Measurements from ENCODE around the gene PSG2. TPM values are rescaled to one million over a fixed set of nuclear protein-coding genes. Genes with fewer than 3 reads are reported as not detected.
"Not testable (repeated sequence)": the region's sequence is repeated elsewhere in the genome, so short reads cannot be mapped to it uniquely, and the experiment has no call there.

PSG2 gene
- polyA plus RNA-seq, 6 donors from 2014 or later = not detected

GRCh38 chr19:43058440-43058839 lies 24.1 kb downstream of the PSG2 start:
- H3K27me3 Mint-ChIP-seq = peaks cover 11 to 22% (median 13%) of the 10 kb centered on the region in 3 donors
- not testable (repeated sequence) for H3K36me3 Mint-ChIP-seq; H3K4me3 Mint-ChIP-seq; DNase-seq; H3K4me1 Mint-ChIP-seq; H3K27ac Mint-ChIP-seq; ATAC-seq (ENCODE audit: low read depth in 2 of 2)
- peaks cover 4 to 47% (median 32%) of the 10 kb centered on the region in 7 donors for H3K9me3 Mint-ChIP-seq

GRCh38 chr19:43047966-43048365 lies 34.5 kb downstream of the PSG2 start:
- peaks cover 7 to 11% (median 9%) of the 10 kb centered on the region in 3 donors for H3K27me3 Mint-ChIP-seq
- not testable (repeated sequence) for H3K27ac Mint-ChIP-seq; DNase-seq; H3K36me3 Mint-ChIP-seq; H3K4me1 Mint-ChIP-seq; H3K9me3 Mint-ChIP-seq; H3K4me3 Mint-ChIP-seq; ATAC-seq (ENCODE audit: low read depth in 2 of 2)

- not testable (repeated sequence) for DNase-seq; H3K4me1 Mint-ChIP-seq; H3K4me3 Mint-ChIP-seq; H3K36me3 Mint-ChIP-seq; H3K9me3 Mint-ChIP-seq; H3K27ac Mint-ChIP-seq; ATAC-seq (ENCODE audit: low read depth in 2 of 2)
- peaks cover 7 to 17% (median 9%) of the 10 kb centered on the region in 3 donors for H3K27me3 Mint-ChIP-seq
These were observed 35.9 kb downstream of the PSG2 start for GRCh38 chr19:43046578-43046977.

- H3K27me3 Mint-ChIP-seq = peaks cover 9 to 14% (median 12%) of the 10 kb centered on the region in 3 donors
- H3K4me3 Mint-ChIP-seq = peak overlapping the region in 1 of 8 donors; percentile 33
- not testable (repeated sequence) for ATAC-seq (ENCODE audit: low read depth in 2 of 2); H3K9me3 Mint-ChIP-seq; H3K4me1 Mint-ChIP-seq; H3K27ac Mint-ChIP-seq; DNase-seq; H3K36me3 Mint-ChIP-seq
These were observed 38.9 kb downstream of the PSG2 start for GRCh38 chr19:43043492-43044180.

GRCh38 chr19:43031645-43032044 lies 50.9 kb downstream of the PSG2 start:
- not testable (repeated sequence) for ATAC-seq (ENCODE audit: low read depth in 2 of 2); H3K9me3 Mint-ChIP-seq; H3K27ac Mint-ChIP-seq; DNase-seq; H3K4me3 Mint-ChIP-seq; H3K36me3 Mint-ChIP-seq; H3K4me1 Mint-ChIP-seq
- H3K27me3 Mint-ChIP-seq = peaks cover 39 to 45% (median 40%) of the 10 kb centered on the region in 3 donors

GRCh38 chr19:43028866-43029265 lies 53.6 kb downstream of the PSG2 start:
- Mint-ChIP-seq H3K4me1 (no peaks in the 10 kb centered on the region), H3K4me3 (no peak overlapping the region), H3K27me3 (peaks cover 26 to 39% (median 37%) of the 10 kb centered on the region in 3 donors), H3K9me3 (peaks cover 0 to 2% (median 0%) of the 10 kb centered on the region in 7 donors), H3K36me3 (no peaks in the 10 kb centered on the region), H3K27ac (no peak overlapping the region)
- no peak for DNase-seq
- no peak for ATAC-seq (ENCODE audit: low read depth in 2 of 2)

- H3K9me3 Mint-ChIP-seq; H3K4me1 Mint-ChIP-seq; H3K4me3 Mint-ChIP-seq; H3K36me3 Mint-ChIP-seq; ATAC-seq (ENCODE audit: low read depth in 2 of 2); H3K27ac Mint-ChIP-seq; DNase-seq: not testable (repeated sequence)
- H3K27me3 Mint-ChIP-seq = peaks cover 26 to 39% (median 33%) of the 10 kb centered on the region in 3 donors
These were observed 54.5 kb downstream of the PSG2 start for GRCh38 chr19:43027985-43028384.

GRCh38 chr19:43027061-43027460 lies 55.4 kb downstream of the PSG2 start:
- H3K27ac Mint-ChIP-seq; H3K4me1 Mint-ChIP-seq; DNase-seq; H3K4me3 Mint-ChIP-seq; H3K36me3 Mint-ChIP-seq; ATAC-seq (ENCODE audit: low read depth in 2 of 2); H3K9me3 Mint-ChIP-seq: not testable (repeated sequence)
- H3K27me3 Mint-ChIP-seq = peaks cover 24 to 39% (median 28%) of the 10 kb centered on the region in 3 donors

- not testable (repeated sequence) for H3K4me1 Mint-ChIP-seq; H3K36me3 Mint-ChIP-seq; DNase-seq; H3K27ac Mint-ChIP-seq; H3K4me3 Mint-ChIP-seq; ATAC-seq (ENCODE audit: low read depth in 2 of 2); H3K9me3 Mint-ChIP-seq
- H3K27me3 Mint-ChIP-seq = peaks cover 21 to 37% (median 25%) of the 10 kb centered on the region in 3 donors
These were observed 56.1 kb downstream of the PSG2 start, which contains the start of gene PSG11 for GRCh38 chr19:43026369-43026768. Gene PSG11, minus strand, starts transcription at chr19:43026469. Its CDS starts 97 bp downstream, at chr19:43026372.

- H3K27me3 Mint-ChIP-seq = peaks cover 5 to 18% (median 9%) of the 10 kb centered on the region in 3 donors
- H3K4me1 Mint-ChIP-seq; DNase-seq; H3K36me3 Mint-ChIP-seq; H3K9me3 Mint-ChIP-seq; ATAC-seq (ENCODE audit: low read depth in 2 of 2); H3K27ac Mint-ChIP-seq; H3K4me3 Mint-ChIP-seq: not testable (repeated sequence)
These were observed 60.4 kb downstream of the PSG2 start for GRCh38 chr19:43022098-43022497.

- not testable (repeated sequence) for H3K9me3 Mint-ChIP-seq
These were observed 60.9 kb downstream of the PSG2 start for GRCh38 chr19:43021629-43022028.

GRCh38 chr19:43019588-43019987 lies 62.9 kb downstream of the PSG2 start:
- not testable (repeated sequence) for H3K9me3 Mint-ChIP-seq; H3K4me3 Mint-ChIP-seq; H3K36me3 Mint-ChIP-seq; ATAC-seq (ENCODE audit: low read depth in 2 of 2); DNase-seq; H3K4me1 Mint-ChIP-seq
- Mint-ChIP-seq H3K27me3 (peaks cover 7 to 11% (median 8%) of the 10 kb centered on the region in 3 donors), H3K27ac (peak overlapping the region in 1 of 6 donors; percentile 42)

More at GRCh38 chr19:43021629-43022028, 60.9 kb downstream of the PSG2 start:
- H3K27me3 Mint-ChIP-seq = peaks cover 0 to 14% (median 9%) of the 10 kb centered on the region in 3 donors
- not testable (repeated sequence) for ATAC-seq (ENCODE audit: low read depth in 2 of 2); H3K36me3 Mint-ChIP-seq; H3K4me1 Mint-ChIP-seq; H3K27ac Mint-ChIP-seq; DNase-seq; H3K4me3 Mint-ChIP-seq
